ENCODE data around the gene ADGRG3. TPM values are rescaled to one million over a fixed set of nuclear protein-coding genes. Genes with fewer than 3 reads are reported as not detected.

The ADGRG3 gene
- total and polyA plus RNA-seq, 9 of the 15 experiments (the other 6 are each of a cell fraction or from before 2014, with no cell fraction given): 0.09 to 0.52 (median 0.14) TPM; not detected in 3

GRCh38 chr16:57727610-57728009 is 59.5 kb downstream of the ADGRG3 start:
- H4K20me1 ChIP-seq (replicated peaks; ENCODE audit: control insufficient read depth, insufficient read depth, low read length): no peaks in the 10 kb centered on the region
- DNase-seq (ENCODE audit: extremely low read depth in 1 of 4, low spot score in 3 of 4): no peak
- ChIA-PET CTCF (ENCODE audit: low intra/inter-chr PET ratio) (no interaction called here), POLR2A (interaction anchor here (0.5 to 2.5 kb wide), 3 partner anchors 8 to 154 kb away, joined by 3 to 12 read pairs (median 3); partner anchors contain the start of gene KATNB1)
- WGBS (ENCODE audit: insufficient coverage, low coverage, missing lambda C conversion rate): 29% methylated on average over 4 of the region's 4 CpGs
- no TSS peak for BruUV-seq (replicated peaks)
- H3K4me1 ChIP-seq (replicated peaks in 1 of 2; ENCODE audit: control insufficient read depth in 2 of 2, insufficient read depth in 2 of 2, low read length in 2 of 2): peaks cover 3 to 17% of the 10 kb centered on the region in 2 experiments; a peak in 3 of 5 replicates
- H3K27ac ChIP-seq (ENCODE audit: extremely low read depth, low read depth, low read length): no peak overlapping the region
- ATAC-seq: peak; percentile 29; the same call in 1 of the 3 replicates
- no peak overlapping the region for H3K4me2 ChIP-seq (ENCODE audit: insufficient read depth, low read length)
- H3K9ac ChIP-seq (ENCODE audit: insufficient read depth in 1 of 2, low read depth in 2 of 2, low read length in 2 of 2): no peak overlapping the region
- H3K9me3 ChIP-seq (replicated peaks; ENCODE audit: control insufficient read depth, insufficient read depth, low read depth, low read length): 0 out of 2 replicates have a peak, but pooled peaks cover 3% of the 10 kb centered on the region
- in situ Hi-C loops (cut with MboI) (no loop called here), intact Hi-C loops (cut with micrococcal nuclease) (no loop called here)
- no peak for FAIRE-seq
- 0 out of 5 replicates have a peak, but pooled peaks cover 0 to 5% of the 10 kb centered on the region in 2 experiments for H3K27me3 ChIP-seq (ENCODE audit: control insufficient read depth in 2 of 2, insufficient read depth in 2 of 2, low read length in 2 of 2)
- no peak for TF ChIP-seq TOE1 (IDR thresholded peaks at IDR 0.05; ENCODE audit: borderline replicate concordance)
- no peak for TF ChIP-seq TOE1 (CRISPR knock-in tag; IDR thresholded peaks at IDR 0.05; ENCODE audit: borderline replicate concordance, low read depth)
- no peak for TF ChIP-seq CBX1 (IDR thresholded peaks at IDR 0.05; ENCODE audit: low read depth)
- no peak for TF ChIP-seq RHOXF2B (CRISPR knock-in tag; conservative IDR thresholded peaks at IDR 0.05)
- TF ChIP-seq, protein P1, sequence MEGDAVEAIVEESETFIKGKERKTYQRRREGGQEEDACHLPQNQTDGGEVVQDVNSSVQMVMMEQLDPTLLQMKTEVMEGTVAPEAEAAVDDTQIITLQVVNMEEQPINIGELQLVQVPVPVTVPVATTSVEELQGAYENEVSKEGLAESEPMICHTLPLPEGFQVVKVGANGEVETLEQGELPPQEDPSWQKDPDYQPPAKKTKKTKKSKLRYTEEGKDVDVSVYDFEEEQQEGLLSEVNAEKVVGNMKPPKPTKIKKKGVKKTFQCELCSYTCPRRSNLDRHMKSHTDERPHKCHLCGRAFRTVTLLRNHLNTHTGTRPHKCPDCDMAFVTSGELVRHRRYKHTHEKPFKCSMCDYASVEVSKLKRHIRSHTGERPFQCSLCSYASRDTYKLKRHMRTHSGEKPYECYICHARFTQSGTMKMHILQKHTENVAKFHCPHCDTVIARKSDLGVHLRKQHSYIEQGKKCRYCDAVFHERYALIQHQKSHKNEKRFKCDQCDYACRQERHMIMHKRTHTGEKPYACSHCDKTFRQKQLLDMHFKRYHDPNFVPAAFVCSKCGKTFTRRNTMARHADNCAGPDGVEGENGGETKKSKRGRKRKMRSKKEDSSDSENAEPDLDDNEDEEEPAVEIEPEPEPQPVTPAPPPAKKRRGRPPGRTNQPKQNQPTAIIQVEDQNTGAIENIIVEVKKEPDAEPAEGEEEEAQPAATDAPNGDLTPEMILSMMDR (IDR thresholded peaks at IDR 0.05 in 2 of 3, conservative IDR thresholded peaks at IDR 0.05 in 1 of 3; ENCODE audit: insufficient read depth in 2 of 3, low read depth in 1 of 3, low read length in 3 of 3): peak; percentile 29 to 41 (median 33); a peak in 3 of 6 replicates
- TF ChIP-seq SAFB (IDR thresholded peaks at IDR 0.05; ENCODE audit: borderline replicate concordance, low read depth, low read length): no peak
- no peak for TF ChIP-seq EHMT2 (IDR thresholded peaks at IDR 0.05)
- no peak overlapping the region for H2AFZ ChIP-seq (ENCODE audit: low read depth, low read length)
- H3K79me2 ChIP-seq (ENCODE audit: control insufficient read depth, insufficient read depth, low read length): no peaks in the 10 kb centered on the region
- no peak overlapping the region for H3K4me3 ChIP-seq
- no peaks in the 10 kb centered on the region for H3K9me1 ChIP-seq (ENCODE audit: control insufficient read depth, insufficient read depth, low read length)
- H3K36me3 ChIP-seq (ENCODE audit: control insufficient read depth, insufficient read depth, low read length): no peaks in the 10 kb centered on the region
